Measurements from ENCODE around the gene ANKFN1. TPM values are rescaled to one million over a fixed set of nuclear protein-coding genes. Genes with fewer than 3 reads are reported as not detected.

ANKFN1 gene
- total and polyA plus RNA-seq, 5 experiments from 2014 or later = not detected

DNA sequence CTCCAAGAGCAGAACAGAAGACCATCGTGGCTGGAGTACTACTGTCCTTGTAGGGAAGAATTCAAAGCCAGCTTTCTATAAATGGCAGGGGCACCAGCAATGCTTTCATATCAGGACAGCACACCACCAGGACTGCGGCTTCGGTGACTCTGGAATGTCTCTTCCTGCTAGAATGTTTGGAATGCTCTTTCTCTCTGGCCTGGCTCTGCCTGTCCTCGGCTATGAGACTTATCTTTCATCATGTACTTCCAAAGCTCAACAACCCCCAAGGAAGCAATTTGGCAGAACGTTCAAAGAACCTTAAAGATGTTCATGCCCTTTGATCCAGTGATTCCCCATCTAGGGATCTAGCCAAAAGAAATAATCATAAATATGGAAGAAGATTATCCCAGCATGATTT lies 387.6 kb downstream of the ANKFN1 start:
- Mint-ChIP-seq H3K36me3 (peaks cover 0 to 7% (median 5%) of the 10 kb centered on the region in 3 donors), H3K4me3 (no peak overlapping the region), H3K27ac (no peak overlapping the region), H3K4me1 (no peaks in the 10 kb centered on the region), H3K27me3 (peaks cover 2 to 26% (median 7%) of the 10 kb centered on the region in 5 donors), H3K9me3 (peaks cover 0 to 11% (median 0%) of the 10 kb centered on the region in 9 donors)
- DNase-seq (no peak), ATAC-seq (no peak)
- POLR2A ChIA-PET = no interaction called here

DNA sequence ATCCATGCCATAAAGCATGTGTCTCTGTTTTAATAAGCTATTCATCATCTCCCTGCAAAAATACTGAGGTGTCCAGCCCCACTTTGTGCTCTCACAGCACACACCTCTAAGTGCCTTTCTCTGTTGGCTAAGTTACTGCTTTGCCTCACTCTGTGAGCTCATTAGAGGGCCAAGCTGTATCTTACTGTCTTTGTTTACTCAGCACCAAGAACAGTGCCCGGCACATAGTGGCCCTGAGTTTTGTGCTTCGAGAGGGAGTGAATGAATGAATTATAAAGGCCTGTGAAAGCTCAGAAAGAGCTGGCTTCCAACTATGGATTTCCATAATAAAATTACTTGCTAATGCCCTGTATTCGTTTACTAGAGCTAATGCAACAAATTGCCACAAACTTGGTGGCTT lies 390.0 kb downstream of the ANKFN1 start:
- Mint-ChIP-seq H3K36me3 (peaks cover 0 to 7% (median 5%) of the 10 kb centered on the region in 3 donors), H3K4me3 (no peak overlapping the region), H3K9me3 (peaks cover 0 to 11% (median 0%) of the 10 kb centered on the region in 9 donors), H3K4me1 (no peaks in the 10 kb centered on the region), H3K27ac (no peak overlapping the region), H3K27me3 (peaks cover 5 to 26% (median 12%) of the 10 kb centered on the region in 5 donors)
- DNase-seq (no peak), ATAC-seq (no peak)
- POLR2A ChIA-PET = no interaction called here

GRCh38 chr17:56545106-56545505 lies 391.8 kb downstream of the ANKFN1 start:
- Mint-ChIP-seq H3K9me3 (peaks cover 0 to 9% (median 1%) of the 10 kb centered on the region in 9 donors), H3K27me3 (peaks cover 5 to 20% (median 11%) of the 10 kb centered on the region in 5 donors)

DNA sequence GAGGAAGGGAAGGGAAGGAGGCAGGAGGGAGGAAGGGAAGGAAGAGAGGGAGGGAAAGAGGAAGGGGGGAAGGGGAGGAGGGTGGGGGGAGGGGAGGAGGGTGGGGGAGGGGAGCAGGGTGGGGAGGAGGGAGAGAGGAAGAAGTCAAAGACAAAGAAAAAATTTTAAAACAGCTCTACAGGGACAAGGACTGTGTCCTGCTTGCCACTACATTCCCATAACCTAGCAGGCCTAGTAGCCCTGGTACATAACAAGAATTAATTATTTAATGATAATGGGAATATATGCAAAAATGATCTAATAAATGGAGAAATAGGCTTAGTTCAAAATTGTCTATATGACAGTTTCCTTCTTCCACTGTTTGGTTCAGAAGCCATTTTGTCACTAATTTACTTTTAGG lies 392.7 kb downstream of the ANKFN1 start:
- POLR2A ChIA-PET = no interaction called here
- ATAC-seq = no peak
- H3K36me3 Mint-ChIP-seq = peaks cover 0 to 12% (median 0%) of the 10 kb centered on the region in 3 donors
- no peak for DNase-seq
- H3K27ac Mint-ChIP-seq = no peak overlapping the region
- no peak overlapping the region for H3K4me3 Mint-ChIP-seq
- peaks cover 0 to 9% (median 0%) of the 10 kb centered on the region in 9 donors for H3K9me3 Mint-ChIP-seq
- H3K27me3 Mint-ChIP-seq = peaks cover 5 to 20% (median 13%) of the 10 kb centered on the region in 5 donors
- no peaks in the 10 kb centered on the region for H3K4me1 Mint-ChIP-seq

More at GRCh38 chr17:56545106-56545505, 391.8 kb downstream of the ANKFN1 start:
- H3K4me3 Mint-ChIP-seq = no peak overlapping the region
- H3K36me3 Mint-ChIP-seq = peaks cover 0 to 10% (median 0%) of the 10 kb centered on the region in 3 donors
- DNase-seq (no peak), ATAC-seq (no peak)
- POLR2A ChIA-PET = no interaction called here
- no peak overlapping the region for H3K27ac Mint-ChIP-seq
- no peaks in the 10 kb centered on the region for H3K4me1 Mint-ChIP-seq

- Mint-ChIP-seq H3K36me3 (peaks cover 0 to 12% (median 0%) of the 10 kb centered on the region in 3 donors), H3K9me3 (peaks cover 0 to 21% (median 8%) of the 10 kb centered on the region in 9 donors), H3K4me1 (no peaks in the 10 kb centered on the region), H3K27ac (no peak overlapping the region), H3K4me3 (no peak overlapping the region), H3K27me3 (peaks cover 5 to 16% (median 13%) of the 10 kb centered on the region in 5 donors)
- POLR2A ChIA-PET = no interaction called here
- ATAC-seq (no peak), DNase-seq (no peak)
These were observed 395.4 kb downstream of the ANKFN1 start for GRCh38 chr17:56548661-56549060.

- ATAC-seq = no peak
- Mint-ChIP-seq H3K36me3 (peaks cover 0 to 12% (median 0%) of the 10 kb centered on the region in 3 donors), H3K4me3 (no peak overlapping the region), H3K27ac (no peak overlapping the region), H3K9me3 (peaks cover 0 to 21% (median 8%) of the 10 kb centered on the region in 9 donors), H3K27me3 (peaks cover 5 to 15% (median 12%) of the 10 kb centered on the region in 5 donors), H3K4me1 (no peaks in the 10 kb centered on the region)
- POLR2A ChIA-PET = no interaction called here
- DNase-seq = no peak
These were observed 396.2 kb downstream of the ANKFN1 start for GRCh38 chr17:56549501-56549900.

- Mint-ChIP-seq H3K4me3 (no peak overlapping the region), H3K27ac (no peak overlapping the region), H3K27me3 (peaks cover 3 to 25% (median 5%) of the 10 kb centered on the region in 5 donors), H3K36me3 (no peaks in the 10 kb centered on the region), H3K9me3 (no peaks in the 10 kb centered on the region), H3K4me1 (no peaks in the 10 kb centered on the region)
- DNase-seq = no peak
- POLR2A ChIA-PET = no interaction called here
- ATAC-seq = no peak
These were observed 404.4 kb downstream of the ANKFN1 start for GRCh38 chr17:56557682-56558081.

DNA sequence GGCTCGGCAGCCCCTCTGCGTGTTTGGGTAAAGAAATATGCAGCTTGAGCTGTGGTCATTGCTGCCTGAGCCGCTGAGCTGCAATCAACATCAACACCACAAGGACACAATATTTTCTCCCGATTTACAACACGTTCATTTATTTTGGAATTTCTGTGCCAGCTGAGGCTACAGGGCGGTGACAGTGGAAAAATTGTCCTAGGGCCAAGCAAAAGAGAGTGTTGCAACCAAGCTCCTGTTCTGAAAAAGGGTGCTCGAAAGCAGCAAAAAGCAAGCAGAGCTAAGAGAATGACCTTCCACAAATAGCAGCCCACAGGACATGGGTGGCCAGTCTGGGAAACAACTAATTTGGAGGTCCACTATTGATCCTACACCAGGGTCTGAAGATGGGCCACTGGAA lies 404.8 kb downstream of the ANKFN1 start:
- Mint-ChIP-seq H3K27me3 (peaks cover 3 to 25% (median 5%) of the 10 kb centered on the region in 5 donors), H3K36me3 (no peaks in the 10 kb centered on the region), H3K4me1 (no peaks in the 10 kb centered on the region), H3K9me3 (no peaks in the 10 kb centered on the region), H3K4me3 (no peak overlapping the region), H3K27ac (no peak overlapping the region)
- DNase-seq (no peak), ATAC-seq (no peak)
- POLR2A ChIA-PET = no interaction called here
